ENCODE measurements around the gene OR1F1. TPM values are rescaled to one million over a fixed set of nuclear protein-coding genes. Genes with fewer than 3 reads are reported as not detected.

OR1F1 gene
- total and polyA plus RNA-seq, 2 of the 8 experiments (the other 6 are each of a cell fraction or from before 2014, with no cell fraction given) = 0.52 to 1.2 TPM

GRCh38 chr16:3183445-3184139 is 4.4 kb upstream of the OR1F1 start (continued):
- TF ChIP-seq CHD7 (IDR thresholded peaks at IDR 0.05; ENCODE audit: insufficient replicate concordance, low read length) (no peak), TEAD4 (IDR thresholded peaks at IDR 0.05; ENCODE audit: low read depth, low read length) (no peak), USF2 (IDR thresholded peaks at IDR 0.05; ENCODE audit: low read length) (no peak), EZH2 (IDR thresholded peaks at IDR 0.05; ENCODE audit: low read depth, low read length, severe bottlenecking) (peak; percentile 49), JUND (IDR thresholded peaks at IDR 0.05; ENCODE audit: low read length) (no peak), GABPA (IDR thresholded peaks at IDR 0.05; ENCODE audit: borderline replicate concordance, insufficient read depth, low read length) (no peak)
